HepG2 (cell line): ENCODE measurements around the gene EFEMP2. TPM values are rescaled to one million over a fixed set of nuclear protein-coding genes. Genes with fewer than 3 reads are reported as not detected.

Experiments used
- CC2D1A ChIP-seq: sonication (generic); formaldehyde crosslinking; IDR thresholded peaks from 2 replicates; pipeline ENCODE4 v1.8.1; 2023; ENCODE audit warnings: mild to moderate bottlenecking, missing genetic modification reagents
- DR1 ChIP-seq: sonication (generic); formaldehyde crosslinking; IDR thresholded peaks from 2 replicates; pipeline ENCODE4 v1.8.0; 2021; ENCODE audit warnings: mild to moderate bottlenecking, missing genetic modification reagents, inconsistent platforms
- HNRNPK ChIP-seq: fragments of 200-400 bp; formaldehyde crosslinking; IDR thresholded peaks from 2 replicates; pipeline ENCODE4 v1.6.1; 2018; ENCODE audit warnings: low read length, low read depth, moderate library complexity, mild to moderate bottlenecking; ENCODE audit not compliant: poor library complexity, severe bottlenecking
- LCORL ChIP-seq, 2 experiments: fragments of 450-650 bp in 1 of 2; sonication (generic) in 1 of 2; formaldehyde crosslinking in 1 of 2; IDR thresholded peaks; 2 replicates each; pipeline versions ENCODE4 v1.5.0 to v1.6.1; 2017 to 2020; ENCODE audit warnings: antibody characterized with exemption in 1 of 2, missing genetic modification reagents in 1 of 2
- MYNN ChIP-seq: sonication (generic); formaldehyde crosslinking; IDR thresholded peaks from 2 replicates; pipeline ENCODE4 v1.4.0; 2020; ENCODE audit warnings: mild to moderate bottlenecking, low read depth, missing genetic modification reagents
- NFE2L1 ChIP-seq: sonication (generic); formaldehyde crosslinking; IDR thresholded peaks from 2 replicates; pipeline ENCODE4 v1.4.0; 2020; ENCODE audit warnings: missing genetic modification reagents, mild to moderate bottlenecking, borderline replicate concordance
- NFYC ChIP-seq: IDR thresholded peaks from 2 replicates; pipeline ENCODE4 v1.6.1; 2016; ENCODE audit warnings: missing genetic modification reagents, missing compliant biosample characterization
- SETDB1 ChIP-seq: sonication (generic); formaldehyde crosslinking; IDR thresholded peaks from 2 replicates; pipeline ENCODE4 v1.5.1; 2020; ENCODE audit warnings: missing genetic modification reagents, mild to moderate bottlenecking, borderline replicate concordance
- SRSF1 ChIP-seq: fragments of 200-400 bp; formaldehyde crosslinking; optimal IDR thresholded peaks from 2 replicates; pipeline ENCODE3; 2017; ENCODE audit warnings: mild to moderate bottlenecking, low read depth, low read length, moderate library complexity
- TCF12 ChIP-seq, 2 experiments: fragments of 450-650 bp in 1 of 2; sonication (generic) in 1 of 2; formaldehyde crosslinking in 1 of 2; IDR thresholded peaks; 2 replicates each; pipeline versions ENCODE4 v1.6.1 to v1.8.0; 2017 to 2022; ENCODE audit warnings: antibody characterized with exemption in 1 of 2, mild to moderate bottlenecking in 1 of 2, missing genetic modification reagents in 1 of 2, moderate library complexity in 1 of 2
- TOE1 ChIP-seq: sonication (generic); formaldehyde crosslinking; IDR thresholded peaks from 2 replicates; pipeline ENCODE4 v1.4.0; 2020; ENCODE audit warnings: mild to moderate bottlenecking, missing genetic modification reagents
- ZBTB7B ChIP-seq: sonication (generic); formaldehyde crosslinking; IDR thresholded peaks from 2 replicates; pipeline ENCODE4 v1.4.0; 2020; ENCODE audit warnings: missing genetic modification reagents
- ZFP82 ChIP-seq: sonication (generic); formaldehyde crosslinking; IDR thresholded peaks from 2 replicates; pipeline ENCODE4 v1.5.1; 2020; ENCODE audit warnings: mild to moderate bottlenecking, missing genetic modification reagents, borderline replicate concordance
- ZNF264 ChIP-seq: sonication (generic); formaldehyde crosslinking; IDR thresholded peaks from 2 replicates; pipeline ENCODE4 v1.4.0; 2020; ENCODE audit warnings: missing genetic modification reagents
- ZNF317 ChIP-seq: sonication (generic); formaldehyde crosslinking; IDR thresholded peaks from 2 replicates; pipeline ENCODE4 v1.5.0; 2020; ENCODE audit warnings: mild to moderate bottlenecking, missing genetic modification reagents
- ZNF674 ChIP-seq: sonication (generic); formaldehyde crosslinking; IDR thresholded peaks from 2 replicates; pipeline ENCODE4 v1.5.0; 2020; ENCODE audit warnings: low read depth, mild to moderate bottlenecking, missing genetic modification reagents
- polyA plus RNA-seq, 8 experiments: library from polyadenylated mRNA; depleted of rRNA in 3 of 8; stranded (reverse) in 7 of 8; unstranded in 1 of 8; fragments of >200 nt; fragmentation: Illumina TruSeq in 4 of 8; extraction: Trizol in 4 of 8; gene quantifications; 2 replicates each; pipeline versions ENCODE4 v1.2.1 to v1.2.3, GENCODE V29; 2011 to 2016; ENCODE audit warnings: low read depth in 4 of 8, missing spikeins in 1 of 8, mixed read lengths in 1 of 8; ENCODE audit not compliant: insufficient read depth in 1 of 8
- total RNA-seq, 5 experiments: library from RNA; depleted of rRNA; stranded (reverse); fragments of >200 nt; fragmentation: Illumina TruSeq; extraction: Trizol; gene quantifications; 2 replicates each; pipeline ENCODE4 v1.2.3, GENCODE V29; 2016; ENCODE audit warnings: low read depth in 1 of 5
- TF ChIP-seq, protein P1 (sequence below): sonication (generic); formaldehyde crosslinking; IDR thresholded peaks from 2 replicates; pipeline ENCODE4 v1.4.0; 2020; ENCODE audit warnings: mild to moderate bottlenecking, missing genetic modification reagents, borderline replicate concordance
- TF ChIP-seq, protein P2 (sequence below): IDR thresholded peaks from 2 replicates; pipeline ENCODE4 v1.6.1; 2012; ENCODE audit warnings: low read length, improper control_type of control experiment
- TF ChIP-seq, protein P3 (sequence below): sonication (generic); formaldehyde crosslinking; IDR thresholded peaks from 2 replicates; pipeline ENCODE4 v1.8.0; 2022; ENCODE audit warnings: mild to moderate bottlenecking, missing genetic modification reagents, borderline replicate concordance

EFEMP2 gene
- total and polyA plus RNA-seq, 2 of the 13 experiments (the other 11 are each of a cell fraction or from before 2014, with no cell fraction given) = 7.4 to 29.7 TPM

DNA sequence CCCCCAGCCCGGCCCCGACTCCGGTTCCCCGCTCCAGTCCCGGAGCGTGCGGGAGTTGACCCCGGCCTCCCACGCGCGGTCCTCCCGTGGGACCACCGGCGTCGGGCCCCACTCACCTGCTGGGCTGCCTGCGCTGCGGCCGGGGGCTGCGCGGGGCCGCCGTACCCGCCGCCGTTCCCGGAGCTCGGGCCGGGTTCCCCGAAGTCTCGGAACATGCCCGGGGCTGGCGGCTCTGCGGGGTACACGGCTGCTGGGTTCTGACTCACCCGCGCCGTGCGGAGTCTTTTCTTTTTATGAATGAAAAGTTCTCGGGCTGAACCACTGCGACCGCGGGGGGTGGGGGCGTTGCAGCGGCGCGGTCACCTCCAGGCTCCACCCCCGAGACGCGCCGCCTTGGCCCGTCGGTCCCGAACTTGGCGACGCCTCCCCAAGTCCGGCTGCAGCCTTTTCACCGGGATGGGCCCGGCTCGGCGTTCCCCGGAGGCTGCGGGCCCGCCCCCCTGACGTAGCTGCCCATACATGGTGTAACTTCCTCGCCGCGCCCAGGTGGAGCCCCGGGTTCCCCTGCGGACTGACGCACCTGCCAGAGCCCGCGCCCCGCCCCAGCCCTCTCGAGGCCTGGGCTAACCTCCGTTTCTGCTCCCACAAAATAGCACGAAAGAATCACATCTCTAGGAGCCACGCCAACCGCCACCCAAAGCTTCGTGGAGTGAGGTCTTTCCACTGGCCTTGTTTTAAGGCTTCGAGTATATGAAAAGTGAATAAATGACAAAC, 27.7 kb upstream of the EFEMP2 start, which contains the start of gene FOSL1 (continued):
- TF ChIP-seq, protein P1, sequence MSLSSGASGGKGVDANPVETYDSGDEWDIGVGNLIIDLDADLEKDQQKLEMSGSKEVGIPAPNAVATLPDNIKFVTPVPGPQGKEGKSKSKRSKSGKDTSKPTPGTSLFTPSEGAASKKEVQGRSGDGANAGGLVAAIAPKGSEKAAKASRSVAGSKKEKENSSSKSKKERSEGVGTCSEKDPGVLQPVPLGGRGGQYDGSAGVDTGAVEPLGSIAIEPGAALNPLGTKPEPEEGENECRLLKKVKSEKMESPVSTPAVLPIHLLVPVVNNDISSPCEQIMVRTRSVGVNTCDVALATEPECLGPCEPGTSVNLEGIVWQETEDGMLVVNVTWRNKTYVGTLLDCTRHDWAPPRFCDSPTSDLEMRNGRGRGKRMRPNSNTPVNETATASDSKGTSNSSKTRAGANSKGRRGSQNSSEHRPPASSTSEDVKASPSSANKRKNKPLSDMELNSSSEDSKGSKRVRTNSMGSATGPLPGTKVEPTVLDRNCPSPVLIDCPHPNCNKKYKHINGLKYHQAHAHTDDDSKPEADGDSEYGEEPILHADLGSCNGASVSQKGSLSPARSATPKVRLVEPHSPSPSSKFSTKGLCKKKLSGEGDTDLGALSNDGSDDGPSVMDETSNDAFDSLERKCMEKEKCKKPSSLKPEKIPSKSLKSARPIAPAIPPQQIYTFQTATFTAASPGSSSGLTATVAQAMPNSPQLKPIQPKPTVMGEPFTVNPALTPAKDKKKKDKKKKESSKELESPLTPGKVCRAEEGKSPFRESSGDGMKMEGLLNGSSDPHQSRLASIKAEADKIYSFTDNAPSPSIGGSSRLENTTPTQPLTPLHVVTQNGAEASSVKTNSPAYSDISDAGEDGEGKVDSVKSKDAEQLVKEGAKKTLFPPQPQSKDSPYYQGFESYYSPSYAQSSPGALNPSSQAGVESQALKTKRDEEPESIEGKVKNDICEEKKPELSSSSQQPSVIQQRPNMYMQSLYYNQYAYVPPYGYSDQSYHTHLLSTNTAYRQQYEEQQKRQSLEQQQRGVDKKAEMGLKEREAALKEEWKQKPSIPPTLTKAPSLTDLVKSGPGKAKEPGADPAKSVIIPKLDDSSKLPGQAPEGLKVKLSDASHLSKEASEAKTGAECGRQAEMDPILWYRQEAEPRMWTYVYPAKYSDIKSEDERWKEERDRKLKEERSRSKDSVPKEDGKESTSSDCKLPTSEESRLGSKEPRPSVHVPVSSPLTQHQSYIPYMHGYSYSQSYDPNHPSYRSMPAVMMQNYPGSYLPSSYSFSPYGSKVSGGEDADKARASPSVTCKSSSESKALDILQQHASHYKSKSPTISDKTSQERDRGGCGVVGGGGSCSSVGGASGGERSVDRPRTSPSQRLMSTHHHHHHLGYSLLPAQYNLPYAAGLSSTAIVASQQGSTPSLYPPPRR (CRISPR knock-in tag) = no peak
- TF ChIP-seq ZNF264 (CRISPR knock-in tag) (peak; percentile 50; the same call in 1 of the 2 replicates), TCF12 (IDR thresholded peaks at IDR 0.05) (no peak), TCF12 (CRISPR knock-in tag; IDR thresholded peaks at IDR 0.05) (no peak), SRSF1 (no peak), ZNF674 (CRISPR knock-in tag) (no peak), TOE1 (CRISPR knock-in tag) (no peak), ZNF317 (CRISPR knock-in tag) (no peak), LCORL (IDR thresholded peaks at IDR 0.05) (no peak), LCORL (CRISPR knock-in tag; IDR thresholded peaks at IDR 0.05) (no peak), NFYC (0 out of 2 replicates have a peak, but pooled peaks have one; percentile 31), NFE2L1 (CRISPR knock-in tag) (no peak), CC2D1A (no peak), HNRNPK (peak; percentile 52), SETDB1 (CRISPR knock-in tag) (no peak), DR1 (CRISPR knock-in tag) (no peak), ZFP82 (CRISPR knock-in tag) (no peak), MYNN (CRISPR knock-in tag) (no peak), ZBTB7B (peak; percentile 53; the same call in 1 of the 2 replicates)
- TF ChIP-seq, protein P2, sequence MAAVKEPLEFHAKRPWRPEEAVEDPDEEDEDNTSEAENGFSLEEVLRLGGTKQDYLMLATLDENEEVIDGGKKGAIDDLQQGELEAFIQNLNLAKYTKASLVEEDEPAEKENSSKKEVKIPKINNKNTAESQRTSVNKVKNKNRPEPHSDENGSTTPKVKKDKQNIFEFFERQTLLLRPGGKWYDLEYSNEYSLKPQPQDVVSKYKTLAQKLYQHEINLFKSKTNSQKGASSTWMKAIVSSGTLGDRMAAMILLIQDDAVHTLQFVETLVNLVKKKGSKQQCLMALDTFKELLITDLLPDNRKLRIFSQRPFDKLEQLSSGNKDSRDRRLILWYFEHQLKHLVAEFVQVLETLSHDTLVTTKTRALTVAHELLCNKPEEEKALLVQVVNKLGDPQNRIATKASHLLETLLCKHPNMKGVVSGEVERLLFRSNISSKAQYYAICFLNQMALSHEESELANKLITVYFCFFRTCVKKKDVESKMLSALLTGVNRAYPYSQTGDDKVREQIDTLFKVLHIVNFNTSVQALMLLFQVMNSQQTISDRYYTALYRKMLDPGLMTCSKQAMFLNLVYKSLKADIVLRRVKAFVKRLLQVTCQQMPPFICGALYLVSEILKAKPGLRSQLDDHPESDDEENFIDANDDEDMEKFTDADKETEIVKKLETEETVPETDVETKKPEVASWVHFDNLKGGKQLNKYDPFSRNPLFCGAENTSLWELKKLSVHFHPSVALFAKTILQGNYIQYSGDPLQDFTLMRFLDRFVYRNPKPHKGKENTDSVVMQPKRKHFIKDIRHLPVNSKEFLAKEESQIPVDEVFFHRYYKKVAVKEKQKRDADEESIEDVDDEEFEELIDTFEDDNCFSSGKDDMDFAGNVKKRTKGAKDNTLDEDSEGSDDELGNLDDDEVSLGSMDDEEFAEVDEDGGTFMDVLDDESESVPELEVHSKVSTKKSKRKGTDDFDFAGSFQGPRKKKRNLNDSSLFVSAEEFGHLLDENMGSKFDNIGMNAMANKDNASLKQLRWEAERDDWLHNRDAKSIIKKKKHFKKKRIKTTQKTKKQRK = no peak
- TF ChIP-seq, protein P3, sequence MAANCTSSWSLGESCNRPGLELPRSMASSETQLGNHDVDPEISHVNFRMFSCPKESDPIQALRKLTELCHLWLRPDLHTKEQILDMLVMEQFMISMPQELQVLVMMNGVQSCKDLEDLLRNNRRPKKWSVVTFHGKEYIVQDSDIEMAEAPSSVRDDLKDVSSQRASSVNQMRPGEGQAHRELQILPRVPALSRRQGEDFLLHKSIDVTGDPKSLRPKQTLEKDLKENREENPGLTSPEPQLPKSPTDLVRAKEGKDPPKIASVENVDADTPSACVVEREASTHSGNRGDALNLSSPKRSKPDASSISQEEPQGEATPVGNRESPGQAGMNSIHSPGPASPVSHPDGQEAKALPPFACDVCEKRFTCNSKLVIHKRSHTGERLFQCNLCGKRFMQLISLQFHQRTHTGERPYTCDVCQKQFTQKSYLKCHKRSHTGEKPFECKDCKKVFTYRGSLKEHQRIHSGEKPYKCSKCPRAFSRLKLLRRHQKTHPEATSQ (CRISPR knock-in tag) = peak; percentile 5; the same call in 1 of the 2 replicates
